GM21576 (cell line): Measurements from ENCODE around the gene ERVK3-1.
A peak's percentile ranks its signal among the peaks of the same experiment; 100 is the strongest.

Experiments
- ATAC-seq: cut with Tn5 transposase; IDR thresholded peaks from one replicate; pipeline ENCODE4 v1.9.1; 2021; ENCODE audit warnings: mild to moderate bottlenecking, moderate library complexity; ENCODE audit not compliant: unreplicated experiment

ERVK3-1 gene

DNA sequence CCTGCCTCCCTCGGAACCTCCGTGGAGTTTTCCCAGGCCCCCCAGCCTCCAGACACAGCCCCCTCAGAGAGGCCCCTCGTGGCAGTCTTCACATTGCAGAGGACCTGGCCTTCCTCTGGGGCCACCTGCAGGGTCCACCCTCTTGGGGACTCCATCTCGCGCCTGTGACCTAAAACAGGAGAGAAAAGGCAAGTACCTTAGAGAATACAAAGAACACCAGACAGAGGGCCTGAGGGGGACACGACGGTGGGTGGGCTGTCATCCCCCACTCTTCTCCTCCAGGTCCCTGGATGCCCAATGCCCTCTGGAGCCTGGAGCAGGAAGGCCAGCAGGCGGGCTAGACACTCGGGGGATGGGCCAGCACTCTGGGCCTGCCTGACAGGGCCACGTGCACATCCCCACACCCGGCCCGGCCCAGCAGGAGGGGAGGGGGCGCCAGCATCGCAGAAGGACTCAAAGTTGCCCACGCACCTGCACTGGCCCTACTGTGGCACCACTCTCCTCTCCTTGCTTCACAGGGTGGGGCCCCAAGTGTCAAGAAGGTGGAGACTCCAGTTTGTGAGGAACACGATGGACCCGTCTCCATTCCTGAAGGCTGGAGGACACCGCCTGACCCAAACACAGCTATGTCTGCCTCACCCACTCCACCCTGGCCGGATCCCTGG, 52.4 kb downstream of the ERVK3-1 start:
- ATAC-seq: no peak

DNA sequence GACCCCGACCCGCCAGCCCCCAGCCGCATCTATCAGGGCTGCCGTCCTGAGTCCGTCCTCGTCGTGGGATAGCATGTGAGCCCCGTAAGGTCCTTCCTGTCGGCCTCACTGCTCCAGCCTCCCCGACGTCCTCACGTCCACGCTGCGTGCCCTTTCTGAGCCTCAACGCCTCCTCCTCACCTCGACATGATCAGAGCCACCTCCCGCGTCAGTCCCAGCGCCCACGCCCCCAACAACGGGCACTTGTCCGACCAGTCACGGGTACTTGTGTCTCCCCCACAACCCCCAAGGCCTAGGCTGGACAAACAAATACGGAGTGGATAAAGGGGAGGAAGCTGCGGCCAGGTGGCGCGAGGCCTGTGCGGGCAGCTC, 56.7 kb downstream of the ERVK3-1 start:
- peak; percentile 12 for ATAC-seq

- ATAC-seq: peak; percentile 84
These were observed 57.3 kb downstream of the ERVK3-1 start, which contains the start of gene ZNF497 for GRCh38 chr19:58362272-58362994. ZNF497 (minus strand) TSS chr19:58362751; CDS start chr19:58357635, 5,116 bp downstream.

DNA sequence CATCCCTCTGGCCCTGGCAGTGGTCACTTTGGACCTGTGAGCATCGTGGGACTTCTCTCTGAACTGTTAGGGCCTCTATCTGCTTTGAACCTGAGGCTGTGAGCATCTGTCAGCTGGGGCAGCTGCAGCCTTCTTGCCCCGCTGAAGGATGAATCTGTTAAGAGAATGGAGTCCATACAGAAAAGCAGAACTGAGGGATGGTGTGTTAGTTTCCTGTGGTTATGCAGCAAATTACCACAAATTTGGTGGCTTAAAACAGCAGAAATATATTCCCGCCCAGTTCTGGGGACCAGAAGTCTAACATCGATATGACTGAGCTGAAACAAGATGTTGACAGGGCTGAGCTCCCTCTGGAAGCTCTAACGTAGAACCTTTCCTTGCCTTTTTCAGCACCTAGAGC, 59.0 kb downstream of the ERVK3-1 start:
- no peak for ATAC-seq
